SK-N-SH (cell line): ENCODE data around the gene CABLES2. TPM values are rescaled to one million over a fixed set of nuclear protein-coding genes. Genes with fewer than 3 reads are reported as not detected.

ENCODE experiments used
- CTCF ChIA-PET: fragments of 300-600, 350-600 bp; formaldehyde crosslinking; extraction: SDS; loops from one replicate; lab custom pipeline; 2021; lab: Yijun Ruan, JAX
- POLR2A ChIA-PET: fragments of 350-600 bp; sonication (Branson Sonifier 250); formaldehyde crosslinking; extraction: SDS; loops from one replicate; lab custom pipeline; 2020; ENCODE audit warnings: antibody characterized with exemption, inconsistent platforms; lab: Yijun Ruan, JAX
- DNase-seq: peaks from one replicate; pipeline ENCODE4 v3.0.0; 2012
- H2AFZ ChIP-seq: fragments of 200-600 bp; sonication (generic); 2 replicates; pipeline ENCODE4 v1.8.1; 2016; ENCODE audit warnings: antibody characterized with exemption, mild to moderate bottlenecking, low read depth
- H3F3A ChIP-seq: fragments of 200-600 bp; sonication (generic); replicated peaks from 2 replicates; pipeline ENCODE3; 2016; ENCODE audit warnings: antibody characterized with exemption, mild to moderate bottlenecking; ENCODE audit not compliant: insufficient read depth
- H3K27ac ChIP-seq, 2 experiments: fragments of 200-500 bp in 1 of 2; fragments of 200-600 bp in 1 of 2; sonication (Bioruptor generic) in 1 of 2; sonication (generic), shearing (Covaris generic) in 1 of 2; 2 replicates each; pipeline versions ENCODE4 v1.5.1 to v1.6.1; 2014 to 2016; ENCODE audit warnings: low read depth in 2 of 2, inconsistent platforms in 1 of 2, low read length in 1 of 2, mild to moderate bottlenecking in 1 of 2, mixed read lengths in 1 of 2
- H3K27me3 ChIP-seq: fragments of 200-600 bp; sonication (generic), shearing (Covaris generic); 2 replicates; pipeline ENCODE4 v1.6.1; 2016; ENCODE audit warnings: mixed run types; ENCODE audit not compliant: insufficient read depth
- H3K36me3 ChIP-seq, 2 experiments: fragments of 200-500 bp in 1 of 2; fragments of 200-600 bp in 1 of 2; sonication (Bioruptor generic) in 1 of 2; sonication (generic) in 1 of 2; replicated peaks in 1 of 2; 2 replicates each; pipeline versions ENCODE3 to v1.5.1; 2014 to 2016; ENCODE audit warnings: low read length in 1 of 2, mild to moderate bottlenecking in 1 of 2; ENCODE audit not compliant: insufficient read depth in 2 of 2, control insufficient read depth in 1 of 2
- H3K4me1 ChIP-seq, 2 experiments: fragments of 200-500 bp in 1 of 2; fragments of 200-600 bp in 1 of 2; sonication (Bioruptor generic) in 1 of 2; sonication (generic), shearing (Covaris generic) in 1 of 2; 2 replicates each; pipeline versions ENCODE4 v1.5.1 to v1.6.1; 2014 to 2016; ENCODE audit warnings: low read depth in 1 of 2, low read length in 1 of 2, mixed run types in 1 of 2; ENCODE audit not compliant: insufficient read depth in 2 of 2, control insufficient read depth in 1 of 2
- H3K4me2 ChIP-seq: fragments of 200-600 bp; sonication (generic), shearing (Covaris generic); 2 replicates; pipeline ENCODE4 v1.6.1; 2017; ENCODE audit warnings: mixed run types
- H3K4me3 ChIP-seq, 2 experiments: fragments of 200-500 bp in 1 of 2; fragments of 200-600 bp in 1 of 2; sonication (Bioruptor generic) in 1 of 2; sonication (generic), shearing (Covaris generic) in 1 of 2; 2 replicates each; pipeline versions ENCODE4 v1.5.1 to v1.8.1; 2014 to 2016; ENCODE audit warnings: low read depth in 2 of 2, inconsistent platforms in 1 of 2, low read length in 1 of 2, mild to moderate bottlenecking in 1 of 2, mixed read lengths in 1 of 2, moderate library complexity in 1 of 2
- H3K79me2 ChIP-seq: fragments of 200-600 bp; sonication (generic); 2 replicates; pipeline ENCODE4 v1.8.1; 2017; ENCODE audit warnings: mild to moderate bottlenecking; ENCODE audit not compliant: insufficient read depth
- H3K9ac ChIP-seq: fragments of 200-600 bp; sonication (generic); 2 replicates; pipeline ENCODE4 v1.6.1; 2017; ENCODE audit warnings: mixed run types
- H3K9me2 ChIP-seq: fragments of 200-600 bp; sonication (generic); 2 replicates; pipeline ENCODE4 v1.6.1; 2017; ENCODE audit warnings: mixed run types
- H3K9me3 ChIP-seq: fragments of 200-600 bp; sonication (generic); 2 replicates; pipeline ENCODE4 v1.6.1; 2017; ENCODE audit warnings: mixed run types, mild to moderate bottlenecking, moderate library complexity
- H4K20me1 ChIP-seq: fragments of 200-600 bp; sonication (generic); 2 replicates; pipeline ENCODE4 v1.6.1; 2017; ENCODE audit warnings: mild to moderate bottlenecking, mixed run types; ENCODE audit not compliant: insufficient read depth
- CHD2 ChIP-seq: fragments of 150-350 bp; IDR thresholded peaks from 2 replicates; pipeline ENCODE4 v1.6.1; 2018; ENCODE audit warnings: low read length; ENCODE audit not compliant: partially characterized antibody
- CTCF ChIP-seq: fragments of 200-600 bp; sonication (generic); IDR thresholded peaks from 2 replicates; pipeline ENCODE4 v1.6.1; 2017; ENCODE audit warnings: antibody characterized with exemption, mild to moderate bottlenecking, moderate library complexity
- ELF1 ChIP-seq: IDR thresholded peaks from 2 replicates; pipeline ENCODE4 v1.4.0; 2012
- EP300 ChIP-seq, 2 experiments: IDR thresholded peaks; 2 replicates each; pipeline versions ENCODE4 v1.4.0 to v1.6.1; 2012; ENCODE audit warnings: borderline replicate concordance in 1 of 2, low read depth in 1 of 2, low read length in 1 of 2
- EZH2phosphoT487 ChIP-seq: fragments of 200-600 bp; sonication (generic); IDR thresholded peaks from 2 replicates; pipeline ENCODE4 v1.6.1; 2017; ENCODE audit warnings: low read depth, mixed run types, mild to moderate bottlenecking, antibody characterized with exemption, moderate library complexity, borderline replicate concordance
- FOSL2 ChIP-seq: IDR thresholded peaks from 2 replicates; pipeline ENCODE4 v1.4.0; 2012; ENCODE audit warnings: low read depth, mild to moderate bottlenecking, moderate library complexity, borderline replicate concordance
- FOXJ3 ChIP-seq: sonication (generic); formaldehyde crosslinking; IDR thresholded peaks from 2 replicates; pipeline ENCODE4 v1.5.1; 2020; ENCODE audit warnings: mild to moderate bottlenecking, missing genetic modification reagents
- GATA2 ChIP-seq: sonication (generic); formaldehyde crosslinking; IDR thresholded peaks from 2 replicates; pipeline ENCODE4 v1.5.0; 2020; ENCODE audit warnings: mild to moderate bottlenecking, missing genetic modification reagents
- IRF3 ChIP-seq: fragments of 150-350 bp; IDR thresholded peaks from 2 replicates; pipeline ENCODE4 v1.6.1; 2016; ENCODE audit warnings: mild to moderate bottlenecking, low read depth, low read length
- MAX ChIP-seq: IDR thresholded peaks from 2 replicates; pipeline ENCODE4 v1.4.0; 2012; ENCODE audit warnings: low read depth
- MXI1 ChIP-seq: IDR thresholded peaks from 2 replicates; pipeline ENCODE4 v1.6.1; 2012; ENCODE audit warnings: mild to moderate bottlenecking, low read depth, low read length, improper control_type of control experiment
- NFIC ChIP-seq: IDR thresholded peaks from 2 replicates; pipeline ENCODE4 v1.4.0; 2012; ENCODE audit warnings: borderline replicate concordance
- PBX3 ChIP-seq: IDR thresholded peaks from 2 replicates; pipeline ENCODE4; 2012
- RAD21 ChIP-seq: IDR thresholded peaks from 2 replicates; pipeline ENCODE4 v1.6.1; 2012; ENCODE audit warnings: mild to moderate bottlenecking, low read length
- REST ChIP-seq: IDR thresholded peaks from 2 replicates; pipeline ENCODE4 v1.6.1; 2012; ENCODE audit warnings: mild to moderate bottlenecking, low read depth, low read length, moderate library complexity
- RXRA ChIP-seq: IDR thresholded peaks from 2 replicates; pipeline ENCODE4 v1.4.0; 2012; ENCODE audit warnings: low read depth, mild to moderate bottlenecking, borderline replicate concordance
- SIN3A ChIP-seq: IDR thresholded peaks from 2 replicates; pipeline ENCODE4 v1.6.1; 2012; ENCODE audit warnings: low read depth, mild to moderate bottlenecking, low read length, moderate library complexity, borderline replicate concordance
- ZBTB33 ChIP-seq: IDR thresholded peaks from 2 replicates; pipeline ENCODE4 v1.4.0; 2012; ENCODE audit warnings: low read depth, borderline replicate concordance
- WGBS: methylation state at CpG from one replicate; pipeline ENCODE4 v1.1.6; 2017; ENCODE audit warnings: low lambda C conversion rate; 5-methylcytosine and 5-hydroxymethylcytosine counted together
- polyA plus RNA-seq, 3 experiments: library from polyadenylated mRNA; depleted of rRNA; stranded (reverse); fragments of >200 nt; gene quantifications; 2 replicates each; pipeline ENCODE4 v1.2.3, GENCODE V29; 2012

CABLES2 gene
- polyA plus RNA-seq, 1 of the 3 experiments (the other 2 are of a cell fraction) = 4.8 TPM

- TF ChIP-seq REST (no peak), CHD2 (no peak), ELF1 (no peak), GATA2 (CRISPR knock-in tag) (no peak), ZBTB33 (no peak), SIN3A (no peak)
These were observed 64.2 kb downstream of the CABLES2 start (continued) for GRCh38 chr20:62342910-62343309.

GRCh38 chr20:62339647-62340062, 67.4 kb downstream of the CABLES2 start:
- Histone ChIP-seq H3K4me1 (no peaks in the 10 kb centered on the region), H3K9me3 (no peaks in the 10 kb centered on the region), H3K4me3 (no peak overlapping the region), H3K9me2 (no peaks in the 10 kb centered on the region), H3K27ac (no peak overlapping the region), H3K27me3 (no peaks in the 10 kb centered on the region), H4K20me1 (no peaks in the 10 kb centered on the region), H2AFZ (no peak overlapping the region), H3K9ac (no peak overlapping the region), H3F3A (no peaks in the 10 kb centered on the region), H3K79me2 (no peaks in the 10 kb centered on the region), H3K4me2 (no peak overlapping the region), H3K36me3 (peaks cover 12 to 34% of the 10 kb centered on the region in 2 experiments)
- ChIA-PET POLR2A (interaction anchor here (0.6 to 1.1 kb wide), 2 partner anchors 15 to 26 kb away, joined by 3 read pairs; no protein-coding TSS in a partner anchor), CTCF (interaction anchor here (0.9 to 2.1 kb wide), 3 partner anchors 13 to 44 kb away, joined by 3 to 8 read pairs (median 4); no protein-coding TSS in a partner anchor)
- WGBS = 88% methylated on average over 13 of the region's 14 CpGs
- no peak for DNase-seq
- no peak for TF ChIP-seq MXI1
- TF ChIP-seq RAD21 = no peak
- no peak for TF ChIP-seq FOXJ3 (CRISPR knock-in tag)
- no peak for TF ChIP-seq RXRA
- TF ChIP-seq EZH2phosphoT487 = no peak
- TF ChIP-seq MAX = no peak
- no peak for TF ChIP-seq EP300 (IDR thresholded peaks at IDR 0.05; ENCODE audit: borderline replicate concordance in 1 of 2, low read depth in 1 of 2, low read length in 1 of 2)
- TF ChIP-seq NFIC = no peak
- no peak for TF ChIP-seq CHD2
- no peak for TF ChIP-seq CTCF
- TF ChIP-seq IRF3 = no peak
- no peak for TF ChIP-seq PBX3
- no peak for TF ChIP-seq FOSL2
